SK-N-SH treated with all-trans-retinoic acid at 6 μM for 48 hours (cell line): Measurements from ENCODE around the gene PDE5A.

ENCODE experiments used
- ARNTL ChIP-seq: fragments of 450-650 bp; formaldehyde crosslinking; IDR thresholded peaks from 2 replicates; pipeline ENCODE4 v1.5.0; 2020; ENCODE audit warnings: low read depth, mild to moderate bottlenecking, moderate library complexity, borderline replicate concordance
- PPARA ChIP-seq: fragments of 250-450 bp; sonication (Bioruptor Pico); IDR thresholded peaks from 2 replicates; pipeline ENCODE4 v1.5.0; 2020; ENCODE audit warnings: mild to moderate bottlenecking, borderline replicate concordance
- TCF4 ChIP-seq: fragments of 250-450 bp; sonication (Bioruptor Pico); IDR thresholded peaks from 2 replicates; pipeline ENCODE4 v1.8.0; 2021; ENCODE audit warnings: mild to moderate bottlenecking, moderate library complexity, borderline replicate concordance
- TOX ChIP-seq: fragments of 250-450 bp; sonication (Bioruptor Pico); IDR thresholded peaks from 2 replicates; pipeline ENCODE4 v1.8.0; 2021; ENCODE audit warnings: mild to moderate bottlenecking, moderate library complexity, borderline replicate concordance
- TF ChIP-seq, protein P1 (sequence below): fragments of 250-450 bp; sonication (Bioruptor Pico); IDR thresholded peaks from 2 replicates; pipeline ENCODE4 v1.8.0; 2020; ENCODE audit warnings: mild to moderate bottlenecking, moderate library complexity, borderline replicate concordance
- TF ChIP-seq, protein P2 (sequence below): fragments of 250-450 bp; sonication (Bioruptor Pico); IDR thresholded peaks from 2 replicates; pipeline ENCODE4 v1.5.0; 2020; ENCODE audit warnings: mild to moderate bottlenecking, moderate library complexity
- TF ChIP-seq, protein P3 (sequence below): fragments of 250-450 bp; sonication (Bioruptor Pico); IDR thresholded peaks from 2 replicates; pipeline ENCODE4 v1.5.1; 2021; ENCODE audit warnings: mild to moderate bottlenecking, moderate library complexity

DNA sequence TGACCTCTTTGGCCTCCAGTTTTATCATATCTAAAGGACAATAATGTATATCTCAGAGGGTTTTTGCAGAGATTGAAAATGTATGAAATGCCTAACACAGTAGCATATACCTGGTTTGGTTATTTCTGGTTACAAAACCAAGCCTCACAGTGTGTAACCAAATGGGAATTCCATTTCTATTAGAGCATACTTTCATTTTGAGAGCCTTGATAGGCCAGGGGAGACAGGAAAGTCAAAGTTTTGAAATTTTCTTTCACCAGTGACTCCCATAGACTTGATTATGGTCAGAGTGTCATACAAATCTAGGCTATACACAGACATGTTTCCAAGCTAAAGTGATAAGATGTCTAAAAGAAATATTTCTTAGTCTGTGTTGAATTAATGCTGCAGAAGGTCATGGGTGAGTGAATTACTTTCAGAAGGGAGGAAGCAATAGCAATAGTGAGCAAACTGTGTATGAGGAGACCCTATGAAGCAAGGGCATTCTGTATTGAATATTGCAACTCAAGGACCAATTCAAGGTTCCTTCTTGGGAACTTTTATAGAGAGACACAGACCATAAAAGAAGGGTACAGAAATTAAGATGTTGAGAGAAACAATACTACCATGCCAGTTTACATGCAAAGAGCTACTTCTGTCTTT is 151.1 kb downstream of the PDE5A start:
- TF ChIP-seq, protein P1, sequence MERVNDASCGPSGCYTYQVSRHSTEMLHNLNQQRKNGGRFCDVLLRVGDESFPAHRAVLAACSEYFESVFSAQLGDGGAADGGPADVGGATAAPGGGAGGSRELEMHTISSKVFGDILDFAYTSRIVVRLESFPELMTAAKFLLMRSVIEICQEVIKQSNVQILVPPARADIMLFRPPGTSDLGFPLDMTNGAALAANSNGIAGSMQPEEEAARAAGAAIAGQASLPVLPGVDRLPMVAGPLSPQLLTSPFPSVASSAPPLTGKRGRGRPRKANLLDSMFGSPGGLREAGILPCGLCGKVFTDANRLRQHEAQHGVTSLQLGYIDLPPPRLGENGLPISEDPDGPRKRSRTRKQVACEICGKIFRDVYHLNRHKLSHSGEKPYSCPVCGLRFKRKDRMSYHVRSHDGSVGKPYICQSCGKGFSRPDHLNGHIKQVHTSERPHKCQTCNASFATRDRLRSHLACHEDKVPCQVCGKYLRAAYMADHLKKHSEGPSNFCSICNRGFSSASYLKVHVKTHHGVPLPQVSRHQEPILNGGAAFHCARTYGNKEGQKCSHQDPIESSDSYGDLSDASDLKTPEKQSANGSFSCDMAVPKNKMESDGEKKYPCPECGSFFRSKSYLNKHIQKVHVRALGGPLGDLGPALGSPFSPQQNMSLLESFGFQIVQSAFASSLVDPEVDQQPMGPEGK (CRISPR knock-in tag) = no peak
- TF ChIP-seq, protein P2, sequence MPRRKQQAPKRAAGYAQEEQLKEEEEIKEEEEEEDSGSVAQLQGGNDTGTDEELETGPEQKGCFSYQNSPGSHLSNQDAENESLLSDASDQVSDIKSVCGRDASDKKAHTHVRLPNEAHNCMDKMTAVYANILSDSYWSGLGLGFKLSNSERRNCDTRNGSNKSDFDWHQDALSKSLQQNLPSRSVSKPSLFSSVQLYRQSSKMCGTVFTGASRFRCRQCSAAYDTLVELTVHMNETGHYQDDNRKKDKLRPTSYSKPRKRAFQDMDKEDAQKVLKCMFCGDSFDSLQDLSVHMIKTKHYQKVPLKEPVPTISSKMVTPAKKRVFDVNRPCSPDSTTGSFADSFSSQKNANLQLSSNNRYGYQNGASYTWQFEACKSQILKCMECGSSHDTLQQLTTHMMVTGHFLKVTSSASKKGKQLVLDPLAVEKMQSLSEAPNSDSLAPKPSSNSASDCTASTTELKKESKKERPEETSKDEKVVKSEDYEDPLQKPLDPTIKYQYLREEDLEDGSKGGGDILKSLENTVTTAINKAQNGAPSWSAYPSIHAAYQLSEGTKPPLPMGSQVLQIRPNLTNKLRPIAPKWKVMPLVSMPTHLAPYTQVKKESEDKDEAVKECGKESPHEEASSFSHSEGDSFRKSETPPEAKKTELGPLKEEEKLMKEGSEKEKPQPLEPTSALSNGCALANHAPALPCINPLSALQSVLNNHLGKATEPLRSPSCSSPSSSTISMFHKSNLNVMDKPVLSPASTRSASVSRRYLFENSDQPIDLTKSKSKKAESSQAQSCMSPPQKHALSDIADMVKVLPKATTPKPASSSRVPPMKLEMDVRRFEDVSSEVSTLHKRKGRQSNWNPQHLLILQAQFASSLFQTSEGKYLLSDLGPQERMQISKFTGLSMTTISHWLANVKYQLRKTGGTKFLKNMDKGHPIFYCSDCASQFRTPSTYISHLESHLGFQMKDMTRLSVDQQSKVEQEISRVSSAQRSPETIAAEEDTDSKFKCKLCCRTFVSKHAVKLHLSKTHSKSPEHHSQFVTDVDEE = no peak
- TF ChIP-seq TOX = no peak
- TF ChIP-seq, protein P3, sequence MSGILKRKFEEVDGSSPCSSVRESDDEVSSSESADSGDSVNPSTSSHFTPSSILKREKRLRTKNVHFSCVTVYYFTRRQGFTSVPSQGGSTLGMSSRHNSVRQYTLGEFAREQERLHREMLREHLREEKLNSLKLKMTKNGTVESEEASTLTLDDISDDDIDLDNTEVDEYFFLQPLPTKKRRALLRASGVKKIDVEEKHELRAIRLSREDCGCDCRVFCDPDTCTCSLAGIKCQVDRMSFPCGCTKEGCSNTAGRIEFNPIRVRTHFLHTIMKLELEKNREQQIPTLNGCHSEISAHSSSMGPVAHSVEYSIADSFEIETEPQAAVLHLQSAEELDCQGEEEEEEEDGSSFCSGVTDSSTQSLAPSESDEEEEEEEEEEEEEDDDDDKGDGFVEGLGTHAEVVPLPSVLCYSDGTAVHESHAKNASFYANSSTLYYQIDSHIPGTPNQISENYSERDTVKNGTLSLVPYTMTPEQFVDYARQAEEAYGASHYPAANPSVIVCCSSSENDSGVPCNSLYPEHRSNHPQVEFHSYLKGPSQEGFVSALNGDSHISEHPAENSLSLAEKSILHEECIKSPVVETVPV (CRISPR knock-in tag) = no peak
- no peak for TF ChIP-seq ARNTL (CRISPR knock-in tag)
- no peak for TF ChIP-seq PPARA
- TF ChIP-seq TCF4 (CRISPR knock-in tag) = no peak
